Inferior parietal cortex (tissue), 1 donor: Measurements from ENCODE around the gene SCN11A.

Source experiments
- DNase-seq: peaks from one replicate; pipeline ENCODE4 v3.0.0-alpha.2; 2016; ENCODE audit errors: extremely low spot score

The SCN11A gene

DNA sequence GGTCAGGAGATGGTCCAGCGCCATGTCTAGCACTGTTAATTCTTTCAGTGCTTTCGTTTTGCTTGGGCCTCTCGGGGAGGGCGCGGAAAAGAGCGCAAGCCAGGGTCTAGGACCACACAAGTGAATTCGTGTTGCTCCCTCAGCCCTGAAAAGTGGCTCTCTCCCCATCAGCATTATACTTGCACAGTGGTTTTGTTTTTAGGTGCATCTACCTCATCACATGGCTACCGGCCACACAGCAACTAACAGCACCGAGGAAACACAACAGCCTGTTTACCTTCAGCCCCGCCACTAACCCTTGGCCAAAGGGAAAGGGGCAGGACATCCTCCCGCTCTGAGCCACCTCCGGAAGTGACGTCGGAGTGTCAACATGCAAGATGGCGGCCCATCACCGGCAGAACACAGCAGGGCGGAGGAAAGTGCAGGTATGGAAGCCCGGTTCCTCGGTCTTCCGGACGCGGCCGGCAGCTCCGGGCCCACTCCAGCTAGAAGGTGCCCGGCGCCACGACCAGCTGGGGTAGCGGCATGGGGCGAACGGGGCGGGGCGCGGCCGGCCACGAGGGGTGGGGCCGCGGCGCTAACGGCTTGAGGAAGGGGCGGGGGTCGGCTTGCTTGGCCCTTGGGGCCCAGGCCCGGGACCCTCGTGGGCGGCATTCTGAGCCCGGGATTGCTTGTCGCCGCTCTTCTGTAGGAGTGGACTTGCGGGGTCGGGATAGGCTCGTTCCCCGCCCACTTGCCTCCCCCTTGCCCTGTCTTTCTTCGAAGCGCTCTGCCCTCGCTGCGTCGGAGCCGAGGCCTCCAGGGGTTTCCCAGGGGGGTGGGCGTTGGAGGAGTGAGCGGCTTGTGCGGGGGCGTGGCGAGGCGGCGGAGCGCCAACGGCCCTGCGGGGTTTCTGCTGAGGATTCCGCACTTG lies at the start of gene SCN11A, which contains the start of gene WDR48:
SCN11A (minus strand) TSS at position 296 of the 913 bp plus-strand sequence. CDS start 101,582 bp downstream, outside the sequence.
WDR48 (plus strand) TSS at position 368 of the 913 bp plus-strand sequence; CDS start at position 378, 10 bp downstream.
- DNase-seq: peak; percentile 97

DNA sequence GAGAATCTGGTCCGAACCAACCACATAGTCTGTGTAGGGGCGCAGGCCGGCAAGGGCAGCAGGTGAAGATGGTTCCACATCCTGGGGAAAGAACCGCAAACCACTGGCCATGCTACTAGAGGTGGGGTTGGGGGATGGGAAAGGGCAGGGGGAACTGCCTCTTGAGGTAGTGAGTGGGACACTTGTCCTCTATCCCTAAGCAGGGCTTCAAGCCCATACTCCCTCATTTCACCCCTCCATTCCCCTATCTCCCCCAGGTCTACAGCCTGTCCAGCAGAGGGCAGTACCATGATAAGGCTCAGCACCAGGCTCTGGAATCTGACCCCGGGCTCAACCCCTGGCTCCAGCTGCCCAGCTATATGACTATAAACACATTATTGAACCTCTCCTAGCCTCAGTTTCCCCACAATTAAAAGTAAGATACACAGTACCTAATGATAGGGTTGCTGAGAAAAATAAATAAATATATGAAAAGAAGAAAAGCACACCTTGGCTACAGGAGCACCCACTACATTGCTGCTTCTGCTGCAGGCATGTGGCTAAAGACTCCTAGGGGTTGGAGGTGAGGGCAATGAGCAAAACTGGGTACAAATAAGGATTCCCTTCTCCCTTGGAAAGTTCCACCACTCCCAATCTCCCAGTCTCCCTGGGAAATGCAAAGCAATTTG lies 49.4 kb upstream of the SCN11A start:
- no peak for DNase-seq

DNA sequence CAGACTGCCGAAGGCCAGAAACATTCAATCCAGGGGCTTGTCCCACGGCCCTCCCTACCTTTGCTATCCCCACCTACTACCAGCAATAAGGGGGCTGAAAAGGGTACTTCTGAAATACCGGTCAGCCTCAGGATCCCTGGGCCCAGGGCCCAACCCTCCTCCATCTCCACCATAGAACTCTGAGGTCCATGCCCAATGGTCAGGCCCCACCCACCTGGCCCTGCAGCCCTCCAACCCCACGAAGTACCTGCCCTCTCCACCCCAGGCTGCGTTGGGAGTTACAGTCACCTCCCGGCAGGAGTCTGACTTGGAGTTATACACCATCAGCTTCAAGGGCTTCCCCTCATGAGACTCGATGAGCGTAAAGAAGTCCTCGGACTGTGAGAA lies 48.7 kb upstream of the SCN11A start:
- no peak for DNase-seq

DNA sequence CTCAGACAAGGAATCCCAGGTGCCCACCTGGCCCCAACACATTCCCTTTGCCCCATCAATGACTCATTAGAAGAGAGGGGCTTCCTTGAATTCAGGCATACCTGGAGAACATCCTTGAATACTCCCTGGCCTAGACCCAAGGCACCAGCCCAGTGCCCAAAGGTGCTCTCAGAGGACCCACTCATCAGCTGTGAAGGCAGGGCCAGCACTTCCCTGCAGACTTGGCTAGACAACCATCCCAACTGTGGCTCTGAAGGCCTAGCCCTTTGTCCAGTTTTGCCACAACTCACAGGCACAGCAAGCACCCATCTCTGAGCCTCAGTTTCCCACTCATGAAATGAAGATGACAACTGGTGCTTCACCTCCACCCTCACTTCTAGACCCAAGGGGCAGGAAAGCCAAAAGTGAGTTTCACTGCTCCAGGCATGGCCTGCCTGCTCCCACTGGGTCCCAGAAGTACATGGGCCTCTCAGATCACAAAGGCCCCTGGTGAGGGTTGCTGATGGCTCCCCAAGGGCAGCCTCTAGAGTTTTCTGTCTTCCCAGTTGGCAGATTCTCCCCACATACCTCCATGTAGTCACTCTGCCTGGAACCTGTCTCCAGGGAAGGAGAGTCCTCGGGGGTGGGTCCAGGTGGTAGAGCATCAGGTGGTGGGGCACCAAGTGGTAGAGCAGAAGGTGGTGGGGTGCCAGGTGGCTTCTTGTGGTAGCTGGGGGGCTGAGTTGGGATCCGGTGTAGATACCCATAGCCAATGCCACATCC lies 48.2 kb upstream of the SCN11A start:
- DNase-seq: no peak

DNA sequence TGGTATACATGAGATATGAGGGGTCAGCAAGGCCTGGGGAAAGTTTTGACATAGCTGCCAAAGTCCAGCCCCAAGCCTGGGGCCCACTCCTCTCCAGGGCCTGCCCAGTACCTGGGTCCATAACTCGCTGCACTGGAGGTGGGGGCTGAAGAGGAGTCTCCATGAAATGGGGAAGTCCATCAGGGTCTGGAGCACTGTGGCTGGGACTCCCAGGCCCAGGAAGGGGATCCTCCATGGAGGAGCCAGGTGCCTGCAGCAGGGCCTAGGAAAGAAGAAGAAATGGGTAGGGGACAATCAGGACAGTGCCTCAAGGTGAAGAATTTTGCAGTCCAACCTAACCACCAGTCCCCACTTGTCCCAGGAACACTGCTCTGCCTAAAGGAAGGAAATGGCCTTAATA lies 47.5 kb upstream of the SCN11A start:
- DNase-seq: no peak

DNA sequence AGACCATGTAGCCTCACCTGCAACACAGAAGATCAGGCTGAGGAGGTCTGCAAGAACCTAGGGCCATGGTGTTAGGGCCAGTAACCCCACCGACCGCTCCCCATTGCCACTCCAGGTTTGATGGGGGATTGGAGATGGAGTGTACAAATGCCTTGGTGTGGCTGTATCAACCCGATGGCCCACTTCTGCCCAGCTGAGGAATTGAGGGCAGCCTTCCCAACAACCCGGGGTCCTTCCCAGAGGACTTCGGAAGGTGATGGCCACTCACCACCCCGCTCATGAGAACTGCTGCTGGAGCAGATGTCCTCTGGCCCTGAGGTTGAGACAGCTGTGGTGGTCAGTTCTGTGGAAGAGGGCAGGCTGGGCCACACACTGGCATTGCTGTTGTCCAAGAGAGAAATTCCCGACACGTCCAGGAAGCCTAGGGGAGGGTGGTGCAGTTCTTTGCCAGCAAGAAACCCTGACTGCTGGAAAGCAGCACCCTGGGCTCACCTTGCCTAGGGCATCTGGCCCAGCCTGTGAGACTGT lies 46.8 kb upstream of the SCN11A start:
- no peak for DNase-seq

DNA sequence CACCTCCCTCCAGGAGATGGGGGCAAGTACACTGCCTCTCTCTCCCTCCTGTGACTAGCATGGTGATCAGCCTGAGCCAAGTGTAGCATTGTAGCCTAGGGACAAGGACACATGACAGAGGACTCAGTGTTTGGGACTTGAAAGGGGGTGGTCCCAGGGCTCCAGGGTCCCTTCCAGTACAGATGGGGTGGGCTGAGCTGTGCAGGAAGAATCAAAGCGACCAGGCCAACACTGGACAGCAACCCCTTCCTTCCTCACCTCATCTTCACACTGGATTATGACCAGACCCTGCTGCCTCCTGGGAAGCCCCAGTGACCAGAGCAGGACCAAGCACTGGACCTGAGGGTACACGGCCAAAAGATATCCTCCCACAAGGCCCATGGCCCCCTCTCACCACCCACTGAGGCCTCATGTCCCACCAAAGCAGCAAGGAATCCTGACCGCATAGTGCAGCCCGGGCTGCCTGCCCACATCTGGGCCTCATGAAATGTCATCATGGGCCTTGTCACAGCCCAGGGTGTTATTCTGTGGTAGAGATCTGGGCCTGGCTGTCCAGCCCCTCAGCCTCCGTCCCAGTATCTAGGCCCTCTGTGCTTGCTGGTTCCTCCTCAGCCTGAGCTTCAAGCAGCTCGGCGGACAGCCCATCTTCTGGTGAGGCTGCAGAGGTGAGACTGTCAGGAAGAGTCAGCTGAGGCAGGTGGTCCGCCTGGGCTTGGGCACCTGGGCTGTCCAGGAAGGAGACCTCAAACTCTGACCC lies 46.1 kb upstream of the SCN11A start:
- DNase-seq: no peak

DNA sequence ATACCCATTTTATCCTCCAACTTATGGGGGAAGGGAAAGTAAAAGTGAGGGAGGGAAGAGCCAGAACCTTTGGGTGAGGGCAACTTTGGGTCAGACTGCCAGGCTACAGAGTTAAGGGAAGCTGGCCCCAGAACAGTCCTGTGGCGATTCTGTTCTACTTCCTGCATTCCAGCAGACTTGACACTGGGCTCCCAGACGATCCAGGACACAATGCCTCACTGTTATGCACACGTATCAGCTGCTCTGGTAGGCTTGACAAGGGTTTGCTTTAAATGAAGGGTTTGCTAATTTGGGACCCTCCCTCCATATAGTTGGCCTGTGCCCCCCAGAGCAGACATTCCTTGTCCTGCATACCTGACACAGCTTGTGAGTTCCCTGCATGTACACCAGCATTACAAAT lies 45.0 kb upstream of the SCN11A start:
- peak; percentile 25 for DNase-seq

DNA sequence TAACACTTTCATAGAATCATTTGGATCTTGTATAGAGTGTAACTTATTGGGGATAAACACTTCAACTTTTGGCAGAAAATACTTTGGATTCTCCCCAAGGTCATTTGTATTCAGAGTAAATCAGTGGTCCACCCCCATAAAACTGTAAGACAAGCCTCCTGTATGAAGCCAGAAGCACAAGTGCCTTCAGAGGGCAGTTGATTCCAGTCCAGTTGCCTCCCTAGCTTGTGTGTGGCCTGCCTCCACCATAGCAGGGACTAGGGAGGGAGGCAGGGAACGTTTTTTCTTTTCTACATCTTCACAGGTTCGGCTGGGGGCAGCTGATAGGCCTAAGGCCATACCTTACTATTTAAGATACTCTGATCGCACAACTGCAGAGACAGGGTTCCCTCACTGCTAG lies 44.0 kb upstream of the SCN11A start:
- no peak for DNase-seq

DNA sequence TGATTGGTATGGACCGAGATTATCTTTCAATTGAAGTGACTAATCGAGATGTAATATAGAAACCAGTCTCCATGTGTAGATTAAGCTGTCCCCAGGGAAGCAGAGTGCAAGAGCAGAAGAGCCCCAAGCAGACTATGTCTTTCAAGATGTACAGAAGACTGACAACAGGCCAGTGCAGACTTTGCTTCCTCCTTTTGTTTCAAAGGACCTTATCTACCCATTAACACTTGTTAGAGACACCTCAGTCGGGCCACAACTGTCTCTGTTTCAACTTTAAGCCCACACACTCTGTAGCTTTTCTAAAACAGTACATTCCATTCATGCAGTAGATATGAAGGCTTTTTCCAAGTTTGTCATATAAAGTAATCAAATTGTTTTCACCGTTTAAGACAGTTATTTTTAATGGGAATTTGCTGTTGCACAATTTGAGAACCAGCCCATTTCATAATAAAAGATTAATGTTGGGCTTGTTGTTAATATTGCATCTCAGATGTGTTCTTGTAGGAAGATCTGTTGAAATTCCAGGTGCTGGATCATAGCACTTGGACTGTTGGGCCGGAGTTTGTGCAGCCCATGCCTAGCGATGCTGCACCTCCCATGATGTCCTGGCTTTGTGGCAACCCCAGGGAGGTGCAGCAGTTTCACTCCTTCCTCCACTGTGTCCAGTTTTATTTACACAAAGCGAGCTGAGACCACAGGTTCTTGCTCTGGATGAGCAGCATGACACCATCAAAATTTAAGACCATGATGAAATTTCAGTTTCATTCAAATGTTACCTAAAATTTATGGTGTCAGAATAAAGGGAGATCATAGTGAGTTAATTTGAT lies 43.3 kb upstream of the SCN11A start:
- DNase-seq: no peak

DNA sequence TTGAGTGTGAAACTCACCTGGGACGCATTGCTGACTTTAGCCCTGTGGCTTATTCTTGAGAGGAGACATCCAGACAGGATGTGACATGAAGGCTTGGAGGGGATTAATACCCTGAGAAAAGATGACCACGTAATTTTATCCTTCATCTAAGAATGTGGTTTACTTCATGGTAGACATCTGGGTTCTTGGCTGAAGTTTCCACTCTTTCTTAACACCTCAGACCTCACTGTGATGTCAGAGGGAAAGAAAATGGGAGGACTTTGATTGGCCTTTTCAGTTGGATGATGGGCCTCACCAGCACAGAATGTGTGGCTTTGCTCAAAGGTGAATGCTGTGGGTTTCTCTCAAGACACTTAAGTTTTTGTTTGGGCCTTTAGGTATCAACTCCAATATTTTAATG lies 39.2 kb upstream of the SCN11A start:
- no peak for DNase-seq

DNA sequence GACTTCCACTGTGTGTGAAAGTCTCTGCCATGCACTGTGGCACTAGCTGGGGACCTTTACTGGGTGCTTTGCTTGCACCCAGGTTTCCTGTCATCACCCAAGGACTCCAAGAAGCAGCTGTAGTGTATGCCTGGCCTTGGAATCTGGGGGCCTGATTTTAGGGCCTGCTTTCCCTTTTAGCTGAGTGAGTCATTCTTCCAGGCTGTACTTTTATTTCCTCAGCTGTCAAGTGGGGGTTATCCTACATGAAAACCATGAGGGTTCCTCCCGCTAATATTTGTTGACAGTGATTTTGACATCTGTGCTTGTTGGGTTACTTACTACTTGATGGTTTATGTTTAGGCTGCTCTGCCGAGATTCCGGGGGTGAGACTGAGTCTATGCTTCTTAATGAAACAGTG lies 37.1 kb upstream of the SCN11A start:
- DNase-seq: no peak

DNA sequence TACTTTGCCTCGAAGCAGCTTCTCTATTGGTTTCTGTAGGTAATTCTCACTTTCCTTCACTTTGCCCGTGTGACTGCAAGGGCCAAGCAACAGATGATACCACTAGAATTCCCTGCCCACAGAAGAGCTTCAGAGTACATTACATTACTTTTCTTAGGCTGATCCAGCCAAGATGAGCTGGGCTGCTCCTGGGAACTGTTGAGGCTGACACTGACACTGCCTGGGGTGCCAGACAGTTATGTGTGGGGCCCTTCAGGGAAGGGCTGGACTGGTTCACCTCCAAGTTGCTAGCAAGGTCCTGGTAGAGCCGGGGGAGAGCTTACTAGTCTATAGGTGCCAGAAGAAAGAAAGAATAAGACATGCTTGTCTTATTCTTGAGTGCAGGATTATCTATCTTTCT lies 36.7 kb upstream of the SCN11A start:
- no peak for DNase-seq

DNA sequence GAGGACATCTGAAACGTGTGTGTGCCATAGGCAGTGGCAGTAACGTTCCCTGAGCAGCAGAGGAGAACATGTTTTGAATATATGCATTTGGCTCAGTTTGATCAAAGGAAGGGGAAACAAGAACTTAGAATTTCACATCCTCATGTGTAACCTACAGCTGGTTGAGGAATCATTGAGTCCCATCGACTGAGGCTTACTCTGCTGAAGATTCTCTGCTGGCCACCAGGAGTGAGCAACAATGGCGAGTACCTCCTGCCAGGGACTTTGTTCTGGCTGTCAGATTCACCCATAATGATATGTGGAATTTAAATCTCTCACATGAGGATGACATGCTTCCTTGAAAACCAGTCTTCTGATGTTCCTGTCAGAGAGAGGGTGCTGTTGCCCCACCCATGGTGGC lies 34.4 kb upstream of the SCN11A start:
- DNase-seq: no peak

DNA sequence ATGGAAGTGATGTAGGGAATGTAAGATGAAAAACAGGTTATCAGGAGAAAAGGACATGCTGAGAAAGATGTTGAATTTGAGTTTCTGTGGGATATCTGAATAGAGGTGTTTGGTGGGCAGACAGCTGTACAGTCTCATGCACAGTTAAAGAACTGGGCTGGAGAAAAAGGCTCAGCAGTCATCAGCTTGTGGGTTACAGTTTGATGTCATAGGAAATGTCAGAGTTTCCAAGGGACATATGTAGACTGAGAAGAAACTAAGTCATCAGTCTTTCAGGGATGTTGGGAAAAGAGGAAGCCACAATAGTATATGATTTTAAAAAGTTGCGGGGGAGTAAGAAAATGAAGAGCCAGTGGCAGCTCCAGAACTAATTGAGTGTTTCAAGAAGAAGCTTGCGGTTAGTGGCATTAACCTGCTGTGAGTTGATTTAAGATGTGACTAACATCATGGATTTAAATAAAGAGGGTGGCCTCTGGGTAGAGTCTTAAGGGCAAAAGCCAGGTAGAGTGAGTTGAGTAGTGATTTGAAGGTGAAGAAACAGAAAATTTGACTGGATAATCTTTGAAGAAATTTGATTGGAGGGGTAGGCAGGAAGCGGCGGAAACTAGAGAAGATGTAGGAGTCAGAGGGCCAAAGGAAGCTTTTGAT lies 31.0 kb upstream of the SCN11A start:
- DNase-seq: no peak

DNA sequence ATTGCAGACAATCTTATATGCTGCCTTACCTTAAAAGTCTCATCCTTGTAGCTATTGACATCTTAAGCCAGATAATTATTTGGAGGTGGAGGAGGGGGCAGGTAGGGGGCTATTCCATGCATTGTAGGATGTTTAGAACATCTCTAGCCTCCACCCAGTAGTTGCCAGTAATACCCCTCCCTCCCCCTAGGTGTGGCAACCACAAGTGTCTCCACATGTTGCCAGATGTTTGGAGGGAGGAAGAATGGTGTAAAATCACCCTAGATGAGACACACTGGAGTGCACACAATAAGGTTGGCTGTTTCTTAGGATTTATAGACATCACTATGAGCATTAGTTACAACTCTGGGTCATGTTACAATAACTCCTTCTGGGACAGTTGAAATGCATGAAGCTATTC lies 28.3 kb upstream of the SCN11A start:
- no peak for DNase-seq

DNA sequence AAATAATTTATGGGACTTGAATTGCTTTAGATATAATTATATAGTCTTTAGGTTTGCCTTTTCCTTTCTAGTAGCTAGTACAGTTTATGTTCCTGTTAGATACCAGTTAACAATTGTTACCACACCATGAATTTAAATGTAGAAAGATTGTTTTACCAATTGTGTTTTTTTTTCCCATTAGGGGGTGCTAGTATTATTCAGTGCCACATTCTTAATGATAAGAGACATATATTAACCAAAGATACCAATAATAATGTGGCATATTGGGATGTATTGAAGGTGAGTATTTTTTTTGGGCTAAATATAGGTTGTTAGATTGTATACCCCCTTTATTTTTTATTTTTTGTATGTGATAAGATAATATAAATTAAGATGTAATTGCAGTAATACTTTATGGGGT lies 27.8 kb upstream of the SCN11A start:
- no peak for DNase-seq

DNA sequence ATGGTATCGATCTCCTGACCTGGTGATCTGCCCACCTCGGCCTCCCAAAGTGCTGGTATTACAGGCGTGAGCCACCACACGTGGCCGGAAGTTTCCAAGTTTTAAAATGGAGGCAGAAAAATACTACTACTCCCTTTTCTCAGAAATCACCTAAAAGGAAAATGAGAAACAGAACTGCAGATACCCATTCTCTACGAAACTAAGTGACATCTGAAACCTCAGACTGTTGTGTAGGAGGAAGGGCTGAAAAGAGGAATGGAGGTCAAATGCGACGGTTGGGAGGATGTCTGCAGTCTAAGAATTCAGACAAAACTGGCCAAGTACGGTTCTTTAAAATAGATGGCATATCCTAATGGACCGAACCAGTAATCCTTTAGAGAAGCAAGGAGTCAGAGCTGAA lies 24.2 kb upstream of the SCN11A start:
- DNase-seq: no peak

DNA sequence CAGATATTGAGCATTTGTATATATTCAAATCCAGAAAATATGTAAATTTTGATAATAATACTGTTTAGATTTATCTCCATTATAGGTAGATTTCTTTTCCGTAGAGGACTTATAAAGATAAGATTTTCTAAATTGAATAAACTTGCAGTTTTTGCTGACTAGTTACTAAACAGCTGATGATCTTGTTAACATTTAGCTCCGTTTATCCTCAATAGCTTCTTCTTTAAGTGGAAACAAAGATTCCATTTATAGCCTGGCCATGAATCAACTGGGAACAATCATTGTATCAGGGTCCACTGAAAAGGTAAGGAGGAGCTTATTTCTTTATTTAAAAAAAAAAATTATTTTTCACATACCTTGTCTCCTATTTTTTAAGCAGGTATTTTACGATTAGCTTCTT lies 16.8 kb upstream of the SCN11A start:
- DNase-seq: no peak

DNA sequence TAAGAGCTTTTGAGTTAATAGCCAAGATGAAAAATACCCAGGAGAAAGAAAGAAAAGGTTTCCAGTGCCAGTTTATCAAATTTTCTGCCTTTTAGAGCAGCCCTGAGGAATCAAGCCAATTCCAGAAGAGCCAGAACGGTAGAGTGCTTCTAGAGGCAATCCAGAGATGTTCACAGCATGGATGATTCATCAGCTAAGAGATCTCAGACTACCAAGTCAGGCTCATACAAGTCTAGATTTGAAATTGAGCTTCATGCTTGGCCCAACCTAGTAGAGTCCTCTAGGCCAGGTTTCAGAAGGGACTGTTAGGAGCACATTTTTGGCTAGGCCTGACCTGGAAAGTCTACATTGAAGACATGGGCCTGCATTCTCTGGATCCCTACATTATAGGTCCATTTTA lies 15.5 kb upstream of the SCN11A start:
- no peak for DNase-seq
